ENCODE data around the gene STT3B. TPM values are rescaled to one million over a fixed set of nuclear protein-coding genes. Genes with fewer than 3 reads are reported as not detected.
"Not testable (repeated sequence)": the region's sequence is repeated elsewhere in the genome, so short reads cannot be mapped to it uniquely, and the experiment has no call there.

Gene STT3B
- polyA plus RNA-seq, 12 donors: 95.1 to 129 (median 114) TPM; not detected in 1

GRCh38 chr3:31590650-31591049, 57.9 kb downstream of the STT3B start:
- DNase-seq: no peak

- no peak for DNase-seq
Measured at GRCh38 chr3:31592764-31593163, 60.0 kb downstream of the STT3B start.

GRCh38 chr3:31596176-31596575, 63.5 kb downstream of the STT3B start:
- no peak for DNase-seq

- no peak for DNase-seq
Measured at GRCh38 chr3:31600431-31600830, 67.7 kb downstream of the STT3B start.

- not testable (repeated sequence) for DNase-seq
Measured at GRCh38 chr3:31605333-31605732, 72.6 kb downstream of the STT3B start.

GRCh38 chr3:31606453-31606852, 73.7 kb downstream of the STT3B start:
- DNase-seq: no peak

- peak; percentile 15 for DNase-seq
Measured at GRCh38 chr3:31610700-31611275, 78.1 kb downstream of the STT3B start.

- no peak for DNase-seq
Measured at GRCh38 chr3:31613177-31613576, 80.5 kb downstream of the STT3B start.

- no peak for DNase-seq
Measured at GRCh38 chr3:31613654-31614053, 80.9 kb downstream of the STT3B start.

- DNase-seq: no peak
Measured at GRCh38 chr3:31614162-31614921, 81.6 kb downstream of the STT3B start.

- no peak for DNase-seq
Measured at GRCh38 chr3:31615071-31615875, 82.5 kb downstream of the STT3B start.

- DNase-seq: no peak
Measured at GRCh38 chr3:31616711-31617110, 84.0 kb downstream of the STT3B start.

GRCh38 chr3:31620656-31621055, 87.9 kb downstream of the STT3B start:
- no peak for DNase-seq

- no peak for DNase-seq
Measured at GRCh38 chr3:31621314-31621713, 88.6 kb downstream of the STT3B start.

GRCh38 chr3:31622636-31623288, 90.0 kb downstream of the STT3B start:
- no peak for DNase-seq

- no peak for DNase-seq
Measured at GRCh38 chr3:31624083-31624709, 91.5 kb downstream of the STT3B start.

GRCh38 chr3:31625358-31625757, 92.6 kb downstream of the STT3B start:
- no peak for DNase-seq

- DNase-seq: no peak
Measured at GRCh38 chr3:31629054-31629453, 96.3 kb downstream of the STT3B start.

- DNase-seq: no peak
Measured at GRCh38 chr3:31634476-31634875, 101.8 kb downstream of the STT3B start.

- DNase-seq: no peak
Measured at GRCh38 chr3:31635545-31635944, 102.8 kb downstream of the STT3B start.

GRCh38 chr3:31636049-31636448, 103.3 kb downstream of the STT3B start:
- DNase-seq: peak; percentile 23

All from muscle of arm (tissue), 12 donors.